Midbrain (tissue), 1 donor: ENCODE results near the gene FOXO1.

ENCODE experiments used
- DNase-seq: peaks from one replicate; lab custom pipeline; 2025; lab: John Stamatoyannopoulos, UW

FOXO1 gene

DNA sequence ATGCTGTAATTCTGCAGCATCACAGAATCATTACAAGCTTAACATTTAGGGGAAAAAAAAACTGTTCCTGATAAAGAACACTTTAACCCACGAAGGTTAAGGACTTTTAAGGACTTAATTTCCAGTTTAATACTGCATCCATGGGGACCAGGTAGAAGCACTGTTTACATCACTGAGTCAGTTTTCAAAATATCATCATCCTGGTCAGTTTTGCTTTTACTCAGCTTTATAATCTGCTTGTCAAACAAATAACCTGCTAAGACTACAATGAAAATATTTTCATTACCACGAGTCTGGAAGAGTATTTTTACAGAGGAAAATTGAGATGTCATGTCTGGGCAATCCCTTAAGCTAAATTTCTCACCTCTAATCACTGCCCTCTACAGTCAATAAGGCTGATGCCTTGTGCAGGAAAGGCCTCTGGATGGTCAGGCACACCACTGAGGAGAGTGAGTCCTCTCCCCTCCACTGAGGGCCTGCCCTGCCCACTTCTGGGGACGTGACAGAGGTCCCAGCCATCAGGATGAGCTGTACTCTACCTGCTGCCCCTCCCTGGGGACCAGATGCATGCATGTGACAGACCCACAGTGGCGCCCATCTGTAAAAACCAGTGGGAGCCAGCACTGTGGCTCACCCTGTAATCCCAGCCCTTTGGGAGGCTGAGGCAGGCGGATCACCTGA, 31.0 kb downstream of the FOXO1 start:
- DNase-seq, result no peak

GRCh38 chr13:40632915-40633314, 33.5 kb downstream of the FOXO1 start:
- no peak for DNase-seq

DNA sequence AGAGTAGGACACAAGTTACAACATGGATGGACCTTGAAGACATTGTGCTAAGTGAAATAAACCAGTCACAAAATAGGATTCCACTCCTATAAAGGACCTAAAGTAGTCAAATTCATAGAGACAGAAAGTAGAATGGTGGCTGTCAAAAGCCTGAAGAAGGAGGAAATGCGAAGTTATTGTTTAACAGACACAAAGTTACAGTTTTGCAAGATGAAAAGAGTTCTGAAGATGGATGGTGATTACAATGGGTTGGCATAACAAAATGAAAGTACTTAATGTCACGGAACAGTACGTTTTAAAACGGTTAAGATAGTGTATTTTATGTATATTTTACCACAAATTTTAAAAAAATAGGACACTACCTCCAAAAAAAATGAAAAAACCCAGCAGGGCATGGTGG, 34.8 kb downstream of the FOXO1 start:
- DNase-seq, result no peak

GRCh38 chr13:40629678-40630384, 36.6 kb downstream of the FOXO1 start:
- peak; percentile 12 for DNase-seq

DNA sequence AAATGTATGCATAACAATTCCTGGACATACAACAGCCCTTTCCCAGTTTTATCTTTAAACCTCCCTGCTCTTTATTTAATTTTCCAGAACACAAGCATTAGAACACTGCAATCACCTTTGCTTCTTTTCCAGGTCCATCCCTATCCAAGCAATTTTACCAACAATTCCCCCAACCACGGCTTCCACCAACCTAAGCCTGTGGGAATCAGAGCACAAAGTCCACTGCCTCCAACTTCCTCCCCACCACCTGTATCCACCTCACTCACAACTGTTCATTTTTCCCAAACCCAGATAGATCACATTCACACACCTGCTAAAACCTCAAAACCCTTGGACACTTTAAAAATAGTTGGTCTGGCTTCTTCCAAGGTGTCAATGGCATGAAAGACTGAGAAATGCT, 39.5 kb downstream of the FOXO1 start:
- no peak for DNase-seq

GRCh38 chr13:40626561-40626960, 39.9 kb downstream of the FOXO1 start:
- DNase-seq, result no peak

DNA sequence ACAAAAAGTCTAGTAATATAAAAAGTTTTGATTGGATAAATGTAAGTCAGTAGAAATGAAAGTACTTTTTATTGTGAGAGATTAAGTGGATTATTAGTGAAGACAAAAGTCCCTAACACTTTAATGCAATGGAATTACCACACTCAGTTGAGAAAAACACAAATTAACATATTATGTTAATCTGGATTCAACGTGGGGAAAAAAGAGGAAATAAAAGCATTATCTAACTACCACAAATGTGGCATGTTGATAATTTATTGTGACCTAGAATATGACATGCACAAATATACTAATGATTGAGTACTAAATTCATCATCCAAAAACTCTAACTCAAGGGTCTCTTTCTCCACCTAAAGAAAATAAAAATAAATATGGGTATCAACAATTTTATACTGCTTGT, 41.5 kb downstream of the FOXO1 start:
- DNase-seq, result no peak

- no peak for DNase-seq
These were observed 42.1 kb downstream of the FOXO1 start for GRCh38 chr13:40624383-40624782.

GRCh38 chr13:40622761-40623160, 43.7 kb downstream of the FOXO1 start:
- no peak for DNase-seq

GRCh38 chr13:40622246-40622645, 44.2 kb downstream of the FOXO1 start:
- DNase-seq, result no peak

- DNase-seq, result no peak
These were observed 47.0 kb downstream of the FOXO1 start for GRCh38 chr13:40619479-40619814.

DNA sequence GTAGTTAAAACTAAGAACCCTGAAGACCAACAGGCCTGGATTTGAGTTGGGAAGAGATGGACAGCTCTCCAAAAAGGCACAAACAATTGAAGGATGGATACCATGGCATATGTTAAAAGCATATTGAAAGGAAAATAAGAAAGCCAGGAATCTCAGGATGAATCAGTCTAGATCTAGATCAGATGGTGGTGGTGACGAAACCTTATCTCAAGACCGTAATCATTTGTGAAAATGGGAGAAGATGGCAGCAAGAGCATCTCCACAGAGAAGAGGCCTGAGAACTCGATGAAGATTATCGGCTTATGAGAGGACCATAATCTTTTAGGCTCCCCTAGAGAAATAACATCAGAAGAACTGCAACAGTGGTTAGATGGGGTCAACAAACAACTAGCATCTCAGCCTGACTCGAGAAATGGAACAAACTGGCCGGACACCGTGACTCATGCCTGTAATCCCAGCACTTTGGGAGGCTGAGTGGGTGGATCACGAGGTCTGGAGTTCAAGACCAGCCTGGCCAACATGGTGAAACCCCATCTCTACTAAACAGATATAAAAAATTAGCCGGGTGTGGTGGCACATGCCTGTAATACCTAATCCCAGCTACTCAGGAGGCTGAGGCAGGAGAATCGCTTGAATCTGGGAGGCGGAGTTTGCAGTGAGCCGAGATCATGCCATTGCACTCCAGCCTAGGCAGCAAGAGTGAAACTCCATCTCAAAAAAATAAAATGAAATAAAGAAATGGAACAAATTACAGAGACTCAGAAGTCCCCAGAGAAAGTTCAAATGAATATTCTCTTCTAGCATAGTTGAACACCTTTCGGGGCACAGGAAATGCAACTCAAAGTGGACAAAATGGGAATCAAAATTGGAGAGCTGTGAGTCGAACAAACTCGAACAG, 47.6 kb downstream of the FOXO1 start:
- no peak for DNase-seq

DNA sequence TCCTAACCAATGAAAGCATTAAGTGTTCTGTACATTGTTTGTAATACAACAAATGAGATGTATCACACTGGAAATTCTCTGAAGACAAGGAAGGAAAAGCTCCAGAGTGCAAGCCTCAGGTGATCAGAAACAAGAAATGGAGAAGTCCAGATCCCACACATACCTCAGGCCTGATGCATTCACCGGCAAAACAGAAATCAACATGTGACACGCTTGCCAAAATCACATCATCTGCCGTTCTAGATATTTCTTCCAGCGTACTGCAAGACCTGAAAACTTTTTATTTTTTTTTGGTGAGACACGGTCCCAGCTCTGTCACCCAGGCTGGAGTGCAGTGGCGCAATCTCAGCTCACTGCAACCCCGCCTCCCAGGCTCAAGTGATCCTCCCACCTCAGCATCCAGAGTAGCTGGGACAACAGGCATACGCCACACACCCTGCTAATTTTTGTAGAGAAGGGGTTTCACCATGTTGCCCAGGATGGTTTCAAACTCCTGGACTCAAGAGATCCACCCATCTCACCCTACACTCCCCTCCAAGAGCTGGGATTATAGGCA, 48.6 kb downstream of the FOXO1 start:
- no peak for DNase-seq

DNA sequence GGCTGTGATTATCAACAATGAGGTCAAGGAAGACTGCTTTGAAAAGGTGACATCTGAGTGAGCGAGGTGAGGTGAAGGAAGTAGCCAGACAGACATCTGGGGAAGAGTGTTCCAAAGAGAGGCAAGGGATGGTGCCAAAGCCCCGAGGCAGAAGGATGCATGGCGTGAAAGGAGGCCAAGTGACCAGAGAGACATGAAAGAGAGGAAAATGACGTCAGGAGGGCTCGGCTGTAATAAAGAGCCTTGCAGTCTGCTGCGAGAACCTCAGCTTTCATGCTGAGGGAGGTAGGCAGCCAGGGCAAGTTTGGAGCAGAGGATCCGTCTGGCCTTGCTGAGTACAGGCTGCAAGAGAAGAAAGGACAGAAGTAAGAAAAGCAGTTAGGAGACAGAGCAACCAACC, 50.8 kb downstream of the FOXO1 start:
- DNase-seq, result no peak

- peak; percentile 32 for DNase-seq
These were observed 52.5 kb downstream of the FOXO1 start for GRCh38 chr13:40613914-40614313.

DNA sequence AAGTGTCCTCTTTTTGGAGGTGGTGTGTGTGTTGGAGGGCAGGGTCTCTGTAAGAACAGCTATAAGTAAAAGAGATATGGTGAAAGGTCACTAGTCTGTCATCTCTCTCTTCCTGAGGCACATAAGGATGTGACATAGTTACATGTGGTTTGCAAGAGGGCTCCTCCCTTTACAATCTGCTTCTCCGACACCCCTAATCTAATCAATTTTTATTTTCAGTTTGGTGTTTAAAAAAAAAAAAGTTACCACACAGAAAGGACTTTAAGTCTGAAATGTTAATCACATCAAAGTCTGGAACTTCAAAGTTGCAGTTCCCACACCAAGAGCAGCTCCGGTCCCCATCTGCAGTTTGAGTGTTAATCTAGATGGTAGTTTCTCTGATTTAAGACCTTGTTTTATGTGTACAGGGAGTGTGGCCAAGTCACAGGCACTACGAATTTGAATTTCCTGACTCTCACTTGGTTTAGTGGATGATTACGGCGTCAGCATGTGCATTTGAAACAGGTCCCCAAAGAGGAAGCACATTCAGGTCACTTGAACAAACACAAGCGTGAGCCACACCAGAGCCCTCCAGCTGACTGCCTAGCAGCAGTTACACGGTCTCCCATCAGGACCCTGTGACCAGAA, 53.1 kb downstream of the FOXO1 start:
- DNase-seq, result peak; percentile 32

DNA sequence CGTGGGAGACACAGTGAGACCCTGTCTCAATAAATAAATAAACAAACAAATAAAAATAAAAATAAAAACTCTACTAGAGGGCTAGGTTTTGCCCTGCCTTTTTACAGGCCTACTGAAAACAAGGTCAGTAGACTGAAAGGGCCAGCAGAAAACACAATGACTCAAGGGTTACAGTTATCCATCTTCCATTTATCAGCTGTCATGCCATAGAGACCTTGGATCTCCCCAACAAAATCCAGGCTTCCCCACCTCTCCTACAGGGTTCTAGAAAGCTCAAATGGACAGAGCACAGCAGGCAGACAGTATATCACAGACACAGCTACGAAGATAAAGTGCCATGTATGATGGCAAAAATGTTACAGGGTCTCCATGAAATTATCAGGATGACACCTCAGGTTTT, 54.4 kb downstream of the FOXO1 start:
- DNase-seq, result no peak

DNA sequence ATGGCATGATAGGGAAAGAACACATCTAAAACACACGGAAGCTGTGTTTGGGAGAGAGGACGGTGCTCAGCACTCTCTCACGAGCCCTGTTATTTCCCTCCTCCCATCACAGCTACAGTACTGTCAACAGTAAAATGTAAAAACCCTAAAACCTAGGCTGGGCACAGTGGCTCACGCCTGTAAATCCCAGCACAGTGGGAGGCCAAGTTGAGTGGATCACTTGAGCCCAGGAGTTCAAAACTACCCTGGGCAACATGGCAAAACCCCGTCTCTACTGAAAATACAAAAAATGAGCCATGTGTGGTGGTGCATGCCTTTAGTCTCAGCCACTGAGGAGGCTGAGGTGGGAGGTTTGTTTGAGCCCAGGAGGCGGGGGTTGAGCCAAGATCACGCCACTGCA, 54.8 kb downstream of the FOXO1 start:
- no peak for DNase-seq

DNA sequence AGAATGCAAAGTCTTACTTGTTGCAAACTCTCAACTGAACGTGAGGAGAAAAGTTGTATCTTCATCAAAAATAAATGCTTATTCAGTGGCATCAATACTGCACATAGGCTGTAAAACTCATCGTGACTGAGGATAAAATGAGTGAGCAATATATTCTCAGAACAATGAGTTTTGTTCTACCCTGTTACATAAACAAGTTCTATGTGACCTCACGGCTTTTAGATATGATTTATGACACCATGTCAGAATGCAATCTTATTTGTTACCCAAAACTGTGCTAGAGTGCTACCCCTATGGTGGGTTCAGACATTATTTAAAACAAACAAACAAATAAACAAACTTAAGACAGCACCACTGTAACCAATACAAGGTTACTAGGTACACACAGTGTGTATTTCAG, 55.4 kb downstream of the FOXO1 start:
- DNase-seq, result no peak

DNA sequence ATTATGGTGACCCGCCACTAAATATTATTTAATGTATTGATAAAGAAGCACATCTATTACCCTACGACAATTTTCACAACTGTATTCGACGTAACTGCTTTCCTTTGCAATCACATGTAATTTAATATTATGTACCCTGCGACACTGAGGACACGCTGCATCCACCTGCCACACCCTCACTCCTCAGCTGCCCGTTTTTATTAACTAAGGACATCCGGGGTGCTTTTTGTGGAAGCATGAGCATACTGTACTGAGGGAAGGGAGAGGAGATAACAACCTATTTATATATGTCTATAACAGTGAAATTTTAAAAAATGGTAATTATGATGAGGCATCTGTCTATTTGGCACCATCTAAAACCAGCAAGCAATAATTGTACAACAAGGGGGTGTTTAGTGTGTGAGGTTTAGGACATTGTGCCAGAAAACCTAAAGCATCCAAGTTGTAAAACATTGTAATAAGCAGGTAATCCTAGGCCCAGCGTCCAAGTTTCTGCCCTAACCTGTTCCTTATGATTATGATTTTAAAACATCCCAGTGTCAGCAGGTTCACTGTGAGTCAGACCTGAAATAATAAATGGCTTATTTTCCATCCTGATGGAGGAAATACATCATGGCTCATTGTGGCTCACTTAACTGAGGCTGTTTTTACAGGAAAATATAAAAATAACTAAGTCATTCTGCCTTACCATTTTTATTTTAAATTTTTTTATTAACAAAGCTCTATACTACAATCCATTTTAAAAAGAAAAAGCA, 56.3 kb downstream of the FOXO1 start:
- DNase-seq, result no peak

DNA sequence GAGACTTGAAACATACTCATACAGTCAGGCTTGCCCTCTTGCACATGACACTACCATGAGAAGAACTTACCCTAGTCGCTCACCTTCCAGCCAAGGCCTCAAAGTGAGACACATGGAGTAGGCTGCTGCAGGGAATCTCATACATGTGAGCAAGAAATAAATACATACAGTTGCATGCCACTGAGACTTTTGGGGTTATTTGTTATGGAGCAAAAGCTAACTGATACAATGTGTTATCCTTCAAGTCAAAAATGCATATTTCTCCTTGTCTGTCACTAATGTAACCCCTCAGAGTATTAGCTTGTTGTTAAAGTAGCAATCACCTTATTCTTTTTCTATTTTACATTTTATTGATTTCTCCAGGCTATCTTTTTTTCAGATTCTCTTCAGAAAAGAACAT, 58.1 kb downstream of the FOXO1 start:
- no peak for DNase-seq
